Measurements from ENCODE around the gene SERPINB10.

DNA sequence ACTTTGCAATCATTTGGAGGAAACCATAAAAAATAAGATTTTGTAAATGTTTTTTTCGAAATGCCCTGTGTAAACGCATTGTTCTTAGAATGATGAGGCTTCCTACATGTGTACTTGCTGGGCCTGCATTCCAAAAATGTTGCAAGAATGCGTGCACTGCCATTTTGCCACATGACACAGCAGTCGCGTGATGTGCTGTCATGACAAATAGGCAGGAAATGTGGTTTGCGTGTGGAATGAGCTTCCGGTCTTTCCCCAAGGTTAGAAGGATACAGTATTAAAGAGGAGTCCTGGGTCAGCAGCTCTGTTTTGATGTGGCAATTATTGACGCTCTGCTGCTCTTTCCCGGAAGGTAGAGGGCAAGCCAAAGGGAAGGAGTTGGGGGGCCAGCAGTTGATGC lies 38.4 kb upstream of the SERPINB10 start:
- no peak for TF ChIP-seq ZNF8 (CRISPR knock-in tag; IDR thresholded peaks at IDR 0.05)
- no peak for TF ChIP-seq PPARA (CRISPR knock-in tag; IDR thresholded peaks at IDR 0.05; ENCODE audit: borderline replicate concordance)
- no peak for TF ChIP-seq CSDC2 (CRISPR knock-in tag; IDR thresholded peaks at IDR 0.05)
- no peak for TF ChIP-seq ZFP30 (CRISPR knock-in tag; IDR thresholded peaks at IDR 0.05)
- no peak for TF ChIP-seq ZC3H10 (CRISPR knock-in tag; IDR thresholded peaks at IDR 0.05)
- no peak for TF ChIP-seq ISL1 (CRISPR knock-in tag; IDR thresholded peaks at IDR 0.05)
- TF ChIP-seq, protein P1, sequence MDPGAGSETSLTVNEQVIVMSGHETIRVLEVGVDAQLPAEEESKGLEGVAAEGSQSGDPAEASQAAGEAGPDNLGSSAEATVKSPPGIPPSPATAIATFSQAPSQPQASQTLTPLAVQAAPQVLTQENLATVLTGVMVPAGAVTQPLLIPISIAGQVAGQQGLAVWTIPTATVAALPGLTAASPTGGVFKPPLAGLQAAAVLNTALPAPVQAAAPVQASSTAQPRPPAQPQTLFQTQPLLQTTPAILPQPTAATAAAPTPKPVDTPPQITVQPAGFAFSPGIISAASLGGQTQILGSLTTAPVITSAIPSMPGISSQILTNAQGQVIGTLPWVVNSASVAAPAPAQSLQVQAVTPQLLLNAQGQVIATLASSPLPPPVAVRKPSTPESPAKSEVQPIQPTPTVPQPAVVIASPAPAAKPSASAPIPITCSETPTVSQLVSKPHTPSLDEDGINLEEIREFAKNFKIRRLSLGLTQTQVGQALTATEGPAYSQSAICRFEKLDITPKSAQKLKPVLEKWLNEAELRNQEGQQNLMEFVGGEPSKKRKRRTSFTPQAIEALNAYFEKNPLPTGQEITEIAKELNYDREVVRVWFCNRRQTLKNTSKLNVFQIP (CRISPR knock-in tag; IDR thresholded peaks at IDR 0.05; ENCODE audit: borderline replicate concordance, low read depth): no peak

Measured in SK-N-SH treated with all-trans-retinoic acid at 6 μM for 48 hours (cell line).